Measurements from ENCODE around the gene THTPA.

The THTPA gene

GRCh38 chr14:23600322-23600707 is 44.2 kb downstream of the THTPA start:
- WGBS (ENCODE audit: insufficient coverage) = no CpG with 5 or more reads among the region's 2 CpGs

GRCh38 chr14:23600806-23601205 is 44.7 kb downstream of the THTPA start:
- POLR2A ChIA-PET = no interaction called here
- no peak overlapping the region for H3K27ac ChIP-seq (ENCODE audit: insufficient read depth in 1 of 2, low read depth in 1 of 2, low read length in 2 of 2, poor library complexity in 1 of 2, severe bottlenecking in 2 of 2)
- WGBS (ENCODE audit: insufficient coverage) = 100% methylated on average over 1 of the region's 1 CpG
- H3K4me3 ChIP-seq (ENCODE audit: control insufficient read depth in 1 of 7, extremely low read depth in 1 of 7, insufficient read depth in 4 of 7, low read depth in 2 of 7, low read length in 6 of 7) = no peak overlapping the region
- no peaks in the 10 kb centered on the region for H3K27me3 ChIP-seq (replicated peaks in 2 of 5; ENCODE audit: control insufficient read depth in 4 of 5, insufficient read depth in 5 of 5, low read length in 4 of 5)
- DNase-seq = no peak
- H3K36me3 ChIP-seq (ENCODE audit: control insufficient read depth in 4 of 4, insufficient read depth in 4 of 4, low read length in 3 of 4) = no peaks in the 10 kb centered on the region
- peaks cover 0 to 2% (median 0%) of the 10 kb centered on the region in 5 experiments for H3K9me3 ChIP-seq (ENCODE audit: control extremely low read depth in 1 of 5, control insufficient read depth in 4 of 5, insufficient read depth in 2 of 5, low read depth in 1 of 5, low read length in 4 of 5)
- peaks cover 0 to 5% (median 0%) of the 10 kb centered on the region in 4 experiments for H3K4me1 ChIP-seq (ENCODE audit: control extremely low read depth in 1 of 4, control insufficient read depth in 4 of 4, insufficient read depth in 4 of 4, low read length in 3 of 4)
- CTCF ChIA-PET = interaction anchor here (0.7 to 2.6 kb wide), 5 partner anchors 11 to 417 kb away, joined by 3 to 8 read pairs (median 3); partner anchors contain the start of gene SLC7A8

More at GRCh38 chr14:23600322-23600707, 44.2 kb downstream of the THTPA start:
- Histone ChIP-seq H3K36me3 (ENCODE audit: control insufficient read depth in 4 of 4, insufficient read depth in 4 of 4, low read length in 3 of 4) (no peaks in the 10 kb centered on the region), H3K4me1 (ENCODE audit: control extremely low read depth in 1 of 4, control insufficient read depth in 4 of 4, insufficient read depth in 4 of 4, low read length in 3 of 4) (peaks cover 0 to 2% (median 0%) of the 10 kb centered on the region in 4 experiments), H3K27ac (ENCODE audit: insufficient read depth in 1 of 2, low read depth in 1 of 2, low read length in 2 of 2, poor library complexity in 1 of 2, severe bottlenecking in 2 of 2) (no peak overlapping the region), H3K9me3 (ENCODE audit: control extremely low read depth in 1 of 5, control insufficient read depth in 4 of 5, insufficient read depth in 2 of 5, low read depth in 1 of 5, low read length in 4 of 5) (peaks cover 0 to 2% (median 0%) of the 10 kb centered on the region in 5 experiments), H3K4me3 (ENCODE audit: control insufficient read depth in 1 of 7, extremely low read depth in 1 of 7, insufficient read depth in 4 of 7, low read depth in 2 of 7, low read length in 6 of 7) (no peak overlapping the region), H3K27me3 (replicated peaks in 2 of 5; ENCODE audit: control insufficient read depth in 4 of 5, insufficient read depth in 5 of 5, low read length in 4 of 5) (no peaks in the 10 kb centered on the region)
- POLR2A ChIA-PET = interaction anchor here (0.6 kb wide), 1 partner anchor 330 kb away, joined by 3 read pairs; no protein-coding TSS in a partner anchor
- DNase-seq = no peak
- CTCF ChIA-PET = interaction anchor here (1.0 to 2.6 kb wide), 4 partner anchors 10 to 126 kb away, joined by 3 to 8 read pairs (median 3); no protein-coding TSS in a partner anchor

GRCh38 chr14:23601424-23601823 is 45.4 kb downstream of the THTPA start:
- Histone ChIP-seq H3K27me3 (replicated peaks in 2 of 5; ENCODE audit: control insufficient read depth in 4 of 5, insufficient read depth in 5 of 5, low read length in 4 of 5) (no peaks in the 10 kb centered on the region), H3K36me3 (ENCODE audit: control insufficient read depth in 4 of 4, insufficient read depth in 4 of 4, low read length in 3 of 4) (no peaks in the 10 kb centered on the region), H3K4me1 (ENCODE audit: control extremely low read depth in 1 of 4, control insufficient read depth in 4 of 4, insufficient read depth in 4 of 4, low read length in 3 of 4) (peaks cover 0 to 7% (median 0%) of the 10 kb centered on the region in 4 experiments), H3K27ac (ENCODE audit: insufficient read depth in 1 of 2, low read depth in 1 of 2, low read length in 2 of 2, poor library complexity in 1 of 2, severe bottlenecking in 2 of 2) (no peak overlapping the region), H3K4me3 (ENCODE audit: control insufficient read depth in 1 of 7, extremely low read depth in 1 of 7, insufficient read depth in 4 of 7, low read depth in 2 of 7, low read length in 6 of 7) (no peak overlapping the region), H3K9me3 (ENCODE audit: control extremely low read depth in 1 of 5, control insufficient read depth in 4 of 5, insufficient read depth in 2 of 5, low read depth in 1 of 5, low read length in 4 of 5) (peaks cover 0 to 2% (median 0%) of the 10 kb centered on the region in 5 experiments)
- ChIA-PET POLR2A (no interaction called here), CTCF (interaction anchor here (0.7 to 2.6 kb wide), 4 partner anchors 12 to 418 kb away, joined by 3 to 8 read pairs (median 3); partner anchors contain the start of gene SLC7A8)
- DNase-seq = no peak

- H3K27ac ChIP-seq (ENCODE audit: insufficient read depth in 1 of 2, low read depth in 1 of 2, low read length in 2 of 2, poor library complexity in 1 of 2, severe bottlenecking in 2 of 2) = no peak overlapping the region
- H3K9me3 ChIP-seq (ENCODE audit: control extremely low read depth in 1 of 5, control insufficient read depth in 4 of 5, insufficient read depth in 2 of 5, low read depth in 1 of 5, low read length in 4 of 5) = peaks cover 0 to 2% (median 0%) of the 10 kb centered on the region in 5 experiments
- 100% methylated on average over 1 of the region's 1 CpG for whole genome bisulfite sequencing (ENCODE audit: insufficient coverage)
- ChIA-PET POLR2A (no interaction called here), CTCF (interaction anchor here (1.1 to 2.6 kb wide), 2 partner anchors 12 to 19 kb away, joined by 3 to 8 read pairs; no protein-coding TSS in a partner anchor)
- H3K4me3 ChIP-seq (ENCODE audit: control insufficient read depth in 1 of 7, extremely low read depth in 1 of 7, insufficient read depth in 4 of 7, low read depth in 2 of 7, low read length in 6 of 7) = no peak overlapping the region
- H3K4me1 ChIP-seq (ENCODE audit: control extremely low read depth in 1 of 4, control insufficient read depth in 4 of 4, insufficient read depth in 4 of 4, low read length in 3 of 4) = peaks cover 0 to 7% (median 0%) of the 10 kb centered on the region in 4 experiments
- no peaks in the 10 kb centered on the region for H3K36me3 ChIP-seq (ENCODE audit: control insufficient read depth in 4 of 4, insufficient read depth in 4 of 4, low read length in 3 of 4)
- H3K27me3 ChIP-seq (replicated peaks in 2 of 5; ENCODE audit: control insufficient read depth in 4 of 5, insufficient read depth in 5 of 5, low read length in 4 of 5) = no peaks in the 10 kb centered on the region
- DNase-seq = no peak
Measured at GRCh38 chr14:23601845-23602180, 45.7 kb downstream of the THTPA start.

- ChIA-PET CTCF (interaction anchor here (1.0 to 1.3 kb wide), 3 partner anchors 11 to 306 kb away, joined by 3 to 5 read pairs (median 3); no protein-coding TSS in a partner anchor), POLR2A (interaction anchor here (0.6 kb wide), 1 partner anchor 12 kb away, joined by 3 read pairs; no protein-coding TSS in a partner anchor)
- Histone ChIP-seq H3K9me3 (ENCODE audit: control extremely low read depth in 1 of 5, control insufficient read depth in 4 of 5, insufficient read depth in 2 of 5, low read depth in 1 of 5, low read length in 4 of 5) (peaks cover 0 to 2% (median 0%) of the 10 kb centered on the region in 5 experiments), H3K4me3 (ENCODE audit: control insufficient read depth in 1 of 7, extremely low read depth in 1 of 7, insufficient read depth in 4 of 7, low read depth in 2 of 7, low read length in 6 of 7) (no peak overlapping the region), H3K27ac (ENCODE audit: insufficient read depth in 1 of 2, low read depth in 1 of 2, low read length in 2 of 2, poor library complexity in 1 of 2, severe bottlenecking in 2 of 2) (no peak overlapping the region), H3K27me3 (replicated peaks in 2 of 5; ENCODE audit: control insufficient read depth in 4 of 5, insufficient read depth in 5 of 5, low read length in 4 of 5) (no peaks in the 10 kb centered on the region), H3K4me1 (ENCODE audit: control extremely low read depth in 1 of 4, control insufficient read depth in 4 of 4, insufficient read depth in 4 of 4, low read length in 3 of 4) (peaks cover 0 to 7% (median 0%) of the 10 kb centered on the region in 4 experiments), H3K36me3 (ENCODE audit: control insufficient read depth in 4 of 4, insufficient read depth in 4 of 4, low read length in 3 of 4) (no peaks in the 10 kb centered on the region)
- no peak for DNase-seq
- WGBS (ENCODE audit: insufficient coverage) = 96% methylated on average over 10 of the region's 12 CpGs
Measured at GRCh38 chr14:23602181-23603095, 46.4 kb downstream of the THTPA start.

GRCh38 chr14:23603103-23603502 is 47.0 kb downstream of the THTPA start:
- H3K36me3 ChIP-seq (ENCODE audit: control insufficient read depth in 4 of 4, insufficient read depth in 4 of 4, low read length in 3 of 4) = no peaks in the 10 kb centered on the region
- H3K9me3 ChIP-seq (ENCODE audit: control extremely low read depth in 1 of 5, control insufficient read depth in 4 of 5, insufficient read depth in 2 of 5, low read depth in 1 of 5, low read length in 4 of 5) = peaks cover 0 to 2% (median 0%) of the 10 kb centered on the region in 5 experiments
- no peaks in the 10 kb centered on the region for H3K27me3 ChIP-seq (replicated peaks in 2 of 5; ENCODE audit: control insufficient read depth in 4 of 5, insufficient read depth in 5 of 5, low read length in 4 of 5)
- no peak overlapping the region for H3K4me3 ChIP-seq (ENCODE audit: control insufficient read depth in 1 of 7, extremely low read depth in 1 of 7, insufficient read depth in 4 of 7, low read depth in 2 of 7, low read length in 6 of 7)
- 100% methylated on average over 2 of the region's 2 CpGs for WGBS (ENCODE audit: insufficient coverage)
- ChIA-PET POLR2A (no interaction called here), CTCF (interaction anchor here (1.0 to 1.3 kb wide), 3 partner anchors 10 to 306 kb away, joined by 3 to 5 read pairs (median 3); no protein-coding TSS in a partner anchor)
- peaks cover 0 to 7% (median 0%) of the 10 kb centered on the region in 4 experiments for H3K4me1 ChIP-seq (ENCODE audit: control extremely low read depth in 1 of 4, control insufficient read depth in 4 of 4, insufficient read depth in 4 of 4, low read length in 3 of 4)
- DNase-seq = no peak
- H3K27ac ChIP-seq (ENCODE audit: insufficient read depth in 1 of 2, low read depth in 1 of 2, low read length in 2 of 2, poor library complexity in 1 of 2, severe bottlenecking in 2 of 2) = no peak overlapping the region

GRCh38 chr14:23604148-23604547 is 48.1 kb downstream of the THTPA start:
- no peak for DNase-seq
- Histone ChIP-seq H3K27me3 (replicated peaks in 2 of 5; ENCODE audit: control insufficient read depth in 4 of 5, insufficient read depth in 5 of 5, low read length in 4 of 5) (no peaks in the 10 kb centered on the region), H3K36me3 (ENCODE audit: control insufficient read depth in 4 of 4, insufficient read depth in 4 of 4, low read length in 3 of 4) (no peaks in the 10 kb centered on the region), H3K4me1 (ENCODE audit: control extremely low read depth in 1 of 4, control insufficient read depth in 4 of 4, insufficient read depth in 4 of 4, low read length in 3 of 4) (peaks cover 0 to 7% (median 0%) of the 10 kb centered on the region in 4 experiments), H3K9me3 (ENCODE audit: control extremely low read depth in 1 of 5, control insufficient read depth in 4 of 5, insufficient read depth in 2 of 5, low read depth in 1 of 5, low read length in 4 of 5) (no peaks in the 10 kb centered on the region), H3K4me3 (ENCODE audit: control insufficient read depth in 1 of 7, extremely low read depth in 1 of 7, insufficient read depth in 4 of 7, low read depth in 2 of 7, low read length in 6 of 7) (no peak overlapping the region), H3K27ac (ENCODE audit: insufficient read depth in 1 of 2, low read depth in 1 of 2, low read length in 2 of 2, poor library complexity in 1 of 2, severe bottlenecking in 2 of 2) (no peak overlapping the region)
- no CpG with 5 or more reads among the region's 2 CpGs for WGBS (ENCODE audit: insufficient coverage)
- ChIA-PET CTCF (no interaction called here), POLR2A (no interaction called here)

Measured in common myeloid progenitor, CD34-positive (primary cell).